ENCODE measurements around the gene MTA3.

- TF ChIP-seq CTCF (IDR thresholded peaks at IDR 0.05), result no peak
- no peak for TF ChIP-seq POLR2A (IDR thresholded peaks at IDR 0.05)
- TF ChIP-seq EP300 (IDR thresholded peaks at IDR 0.05), result no peak
These were observed 14.0 kb upstream of the MTA3 start for GRCh38 chr2:42554392-42554791.
